GM19043 (cell line): ENCODE data around the gene ANKRD16.
"Not testable (repeated sequence)": the region's sequence is repeated elsewhere in the genome, so short reads cannot be mapped to it uniquely, and the experiment has no call there.

Experiments
- ATAC-seq: cut with Tn5 transposase; IDR thresholded peaks from one replicate; pipeline ENCODE4 v1.9.1; 2021; ENCODE audit warnings: low read depth; ENCODE audit not compliant: unreplicated experiment

The ANKRD16 gene

DNA sequence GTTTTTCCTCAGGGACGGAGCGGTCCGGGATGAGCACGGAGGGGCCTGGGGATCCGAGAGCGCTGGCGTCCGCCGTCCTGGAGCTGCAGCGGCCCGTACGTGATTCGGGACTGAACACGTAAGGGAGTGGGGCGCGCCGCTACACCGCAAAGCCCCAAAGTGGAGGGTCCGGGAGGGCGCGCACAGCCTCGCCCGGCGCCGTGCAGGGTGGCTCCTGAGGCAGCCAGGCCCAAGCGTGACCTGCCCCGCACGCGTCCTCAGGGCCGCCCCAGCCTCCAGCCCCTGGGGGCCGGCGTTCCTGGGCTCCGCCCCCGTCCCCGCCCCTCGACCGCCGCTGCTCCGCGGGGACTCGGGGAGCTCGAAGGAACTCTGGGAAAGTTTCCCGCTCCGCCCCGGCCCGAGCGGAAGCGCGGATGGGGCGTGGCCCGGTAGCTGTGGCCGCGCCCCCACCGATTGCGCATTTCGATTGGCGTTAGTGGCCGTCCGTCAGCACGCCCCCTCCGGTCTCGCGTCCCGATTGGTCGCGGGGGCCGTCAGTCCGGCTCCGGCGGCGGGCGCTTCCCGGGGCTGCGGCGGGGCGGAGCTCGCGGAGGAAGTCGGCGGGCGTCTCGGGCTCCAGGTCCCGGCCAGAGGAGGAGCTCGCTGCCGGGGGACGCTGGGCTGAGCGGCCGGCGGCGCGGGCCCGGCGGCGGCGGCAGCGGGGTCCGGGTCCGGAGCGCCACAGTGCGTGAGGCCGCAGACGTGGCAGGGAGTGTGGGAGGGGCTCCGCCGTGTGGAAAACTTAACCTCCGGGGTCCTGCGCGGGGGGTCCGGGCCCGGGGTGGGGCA lies at the start of gene ANKRD16, which contains the start of gene FBH1:
TSS of gene ANKRD16 (minus strand) at position 270 of the 828 bp plus-strand sequence. CDS start 539 bp downstream, outside the sequence.
TSS of gene FBH1 (plus strand) at position 620 of the 828 bp plus-strand sequence. CDS start at position 723, 103 bp downstream.
- peak; percentile 85 for ATAC-seq

DNA sequence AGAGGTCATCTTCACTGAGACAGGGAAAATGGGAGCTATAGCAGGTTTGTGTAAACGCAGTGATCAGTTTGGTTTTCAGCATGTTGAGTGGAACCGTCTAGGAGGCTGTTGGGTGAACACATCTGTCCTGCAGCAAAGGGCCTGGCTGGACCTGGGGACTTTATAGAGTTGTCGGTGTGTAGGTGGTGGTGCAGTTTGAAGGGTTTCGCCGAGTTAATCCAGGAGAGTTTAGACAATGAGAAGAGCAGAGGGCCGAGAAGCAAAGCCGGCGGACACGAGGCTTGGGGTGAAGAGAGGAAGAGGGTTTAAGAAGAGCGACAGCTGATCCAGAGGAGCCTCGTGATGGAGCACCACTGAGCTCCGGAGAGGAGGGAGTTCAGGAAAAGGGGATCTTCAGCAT lies 48.6 kb upstream of the ANKRD16 start:
- no peak for ATAC-seq

DNA sequence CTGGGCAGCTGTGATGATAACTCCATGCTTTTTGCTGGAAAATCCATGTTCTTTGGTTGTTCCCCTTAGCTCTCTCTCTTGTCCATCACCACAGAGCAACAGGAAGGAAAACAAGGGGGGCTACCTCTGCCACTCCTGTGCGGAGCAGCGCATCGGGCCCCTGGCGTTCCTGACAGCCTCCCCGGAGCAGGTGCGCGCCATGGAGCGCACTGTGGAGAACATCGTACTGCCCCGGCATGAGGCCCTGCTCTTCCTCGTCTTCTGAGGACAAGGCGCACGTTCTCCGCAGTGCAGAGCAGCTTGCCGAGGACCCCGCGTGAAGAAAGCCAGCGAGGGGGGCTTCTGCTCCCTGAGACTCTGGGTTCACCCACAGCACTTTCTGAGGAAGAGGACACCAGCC lies 47.3 kb upstream of the ANKRD16 start:
- ATAC-seq = no peak

DNA sequence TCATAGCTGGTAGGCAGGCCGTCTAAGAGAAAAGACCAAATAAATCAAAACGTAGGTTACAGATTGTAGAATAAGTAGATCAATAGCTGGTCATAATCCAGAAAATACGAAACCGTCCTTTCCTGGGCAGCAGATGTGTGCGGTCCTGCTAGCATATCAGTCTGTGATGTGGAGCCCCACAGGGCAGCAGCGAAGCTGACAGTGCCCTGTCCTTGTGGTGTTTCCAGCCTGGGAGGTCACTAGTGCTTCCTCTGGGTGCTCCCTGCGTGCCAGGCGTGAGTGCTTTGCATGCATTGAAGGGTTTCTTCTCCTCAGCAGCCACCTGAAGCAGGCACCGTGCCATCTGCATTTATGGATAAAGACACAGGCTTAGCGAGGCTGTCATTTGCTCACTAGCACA lies 45.9 kb upstream of the ANKRD16 start:
- ATAC-seq = no peak

DNA sequence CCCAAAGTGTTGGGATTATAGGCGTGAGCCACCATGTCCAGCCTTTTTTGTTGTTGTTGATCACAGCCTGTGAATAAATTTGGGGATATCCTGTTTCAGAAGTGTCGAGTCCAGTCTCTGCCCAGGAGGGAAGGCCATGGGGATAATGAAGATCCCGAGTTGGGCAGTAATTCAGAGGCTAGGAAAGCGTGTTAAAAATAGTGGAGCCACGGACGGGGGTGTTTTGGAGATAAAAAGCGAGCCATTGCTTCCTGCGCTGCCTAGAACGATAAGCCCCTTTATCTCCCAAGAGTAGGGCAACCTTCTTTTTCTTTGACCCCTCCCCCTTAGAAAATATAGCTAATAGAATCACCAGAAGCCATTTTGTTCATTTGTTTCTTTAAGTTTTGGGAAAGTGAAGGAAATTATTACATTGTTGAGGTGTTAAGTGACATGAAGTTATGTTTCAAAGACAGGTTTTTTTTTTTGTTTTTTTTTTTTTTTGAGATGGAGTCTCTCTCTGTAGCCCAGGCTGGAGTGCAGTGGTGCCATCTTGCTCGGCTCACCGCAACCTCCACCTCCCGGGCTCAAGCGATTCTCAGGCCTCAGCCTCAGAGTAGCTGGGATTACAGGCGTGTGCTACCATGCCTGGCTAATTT lies 44.3 kb upstream of the ANKRD16 start:
- no peak for ATAC-seq

DNA sequence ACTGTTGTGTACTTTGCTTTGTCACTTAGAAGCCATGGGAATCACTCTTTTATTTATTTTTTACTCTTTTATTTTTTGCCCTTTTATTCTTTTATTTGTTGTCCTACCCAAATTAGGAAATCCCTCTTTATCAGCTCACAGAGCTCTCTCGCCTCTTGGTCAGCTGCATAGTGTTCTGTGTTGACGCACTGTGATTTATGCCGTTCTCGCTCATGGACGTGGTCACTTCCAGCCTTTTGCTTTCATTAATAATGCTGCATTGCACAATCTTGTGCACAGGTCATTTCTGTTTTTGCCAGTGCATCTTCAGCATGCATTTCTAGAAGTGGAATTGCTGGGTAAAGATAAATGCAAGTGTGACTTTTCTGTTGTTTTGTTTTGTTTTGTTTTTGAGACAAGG lies 42.7 kb upstream of the ANKRD16 start:
- ATAC-seq = no peak

DNA sequence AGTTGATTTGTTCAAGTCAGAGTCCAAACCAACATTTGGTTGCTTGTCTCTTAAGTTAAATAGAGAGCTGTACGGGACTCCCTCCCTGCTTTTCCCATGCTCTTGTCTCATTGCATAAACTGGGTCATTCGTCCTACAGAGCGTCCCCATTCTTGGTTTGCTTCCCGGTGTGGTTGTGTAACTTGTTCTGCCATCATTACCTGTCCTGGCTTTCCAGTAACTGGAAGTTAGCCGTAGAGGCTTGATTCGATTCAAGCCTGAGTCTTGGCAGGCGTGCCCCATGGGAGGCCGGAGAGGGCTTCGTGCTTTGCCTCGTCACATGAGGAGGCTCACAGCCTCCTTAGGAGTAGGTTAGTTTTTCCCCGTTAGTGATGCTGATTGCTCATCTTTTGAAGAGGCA lies 40.6 kb upstream of the ANKRD16 start:
- no peak for ATAC-seq

DNA sequence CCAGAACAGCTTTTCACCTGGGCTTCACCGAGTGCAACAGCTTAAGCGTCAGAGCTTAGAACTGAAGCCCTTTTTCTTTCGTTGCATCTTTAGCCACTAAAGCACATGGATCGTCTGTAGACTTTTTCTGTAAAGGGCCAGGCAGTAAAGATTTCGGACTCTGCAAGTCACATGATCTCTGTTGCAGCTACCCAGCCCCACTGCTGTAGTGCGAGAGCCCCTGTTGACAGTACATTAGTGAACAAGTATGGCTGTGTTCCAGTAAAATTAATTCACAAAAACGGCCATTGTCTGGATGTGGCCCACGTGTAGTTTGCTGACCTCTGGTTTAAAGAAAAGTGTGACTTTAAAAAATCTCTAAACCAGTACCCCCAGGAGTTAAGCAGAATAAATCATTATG lies 39.7 kb upstream of the ANKRD16 start:
- ATAC-seq = no peak

DNA sequence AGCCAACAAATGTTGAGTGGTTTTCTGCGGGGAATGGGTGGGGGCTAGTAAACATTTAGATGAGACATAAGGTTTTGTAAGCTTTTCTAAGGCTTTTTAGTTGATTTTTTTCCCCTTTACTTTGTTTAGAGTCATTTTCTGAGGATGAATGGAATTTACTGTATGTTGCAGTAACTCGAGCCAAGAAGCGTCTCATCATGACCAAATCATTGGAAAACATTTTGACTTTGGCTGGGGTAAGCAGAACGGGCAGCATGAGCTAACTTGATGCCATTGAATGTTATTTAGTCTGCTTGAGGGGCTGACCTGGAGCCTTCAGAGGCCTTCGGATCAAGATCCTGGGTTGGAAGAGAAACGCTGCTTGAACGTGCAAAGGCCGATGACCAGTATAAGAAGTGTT lies 37.6 kb upstream of the ANKRD16 start:
- no peak for ATAC-seq

DNA sequence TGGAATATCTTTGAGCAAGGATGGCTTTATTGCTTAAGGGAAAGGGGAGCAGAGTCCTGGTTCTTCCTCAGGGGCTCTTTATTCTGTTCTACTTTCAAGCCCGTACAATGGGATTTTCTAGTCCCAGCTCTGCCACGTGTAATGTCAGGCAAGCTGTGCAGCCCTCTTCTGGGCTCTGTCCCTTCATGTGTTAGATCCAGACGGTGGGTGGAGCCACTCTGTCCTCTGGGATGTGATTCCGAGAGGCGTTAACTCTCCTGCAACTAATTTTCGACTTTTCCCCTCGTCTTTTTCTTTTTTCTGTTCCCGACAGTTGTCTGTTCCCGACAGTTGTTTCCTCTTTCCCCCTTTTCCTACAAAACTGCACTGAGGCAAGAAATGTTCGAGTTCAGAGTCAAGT lies 35.2 kb upstream of the ANKRD16 start:
- ATAC-seq = no peak

DNA sequence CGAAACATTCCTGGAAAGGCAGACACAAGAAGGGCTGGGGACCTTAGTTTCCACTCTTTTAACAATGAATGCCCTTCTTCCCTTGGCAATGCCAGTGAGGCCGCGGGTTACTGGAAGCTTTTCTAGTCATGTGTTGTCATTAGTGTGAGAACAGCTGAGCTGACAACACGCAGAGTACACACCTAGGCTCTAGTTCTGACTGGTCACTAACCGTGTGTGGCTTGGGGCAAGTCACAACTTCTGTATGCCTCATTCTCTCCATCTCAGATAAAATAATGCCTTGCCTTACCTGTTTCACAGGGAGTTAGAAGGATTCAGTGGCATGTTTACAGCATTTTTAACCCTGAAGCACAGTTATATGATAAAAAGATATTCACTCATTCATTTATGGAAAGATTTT lies 32.1 kb upstream of the ANKRD16 start:
- no peak for ATAC-seq

DNA sequence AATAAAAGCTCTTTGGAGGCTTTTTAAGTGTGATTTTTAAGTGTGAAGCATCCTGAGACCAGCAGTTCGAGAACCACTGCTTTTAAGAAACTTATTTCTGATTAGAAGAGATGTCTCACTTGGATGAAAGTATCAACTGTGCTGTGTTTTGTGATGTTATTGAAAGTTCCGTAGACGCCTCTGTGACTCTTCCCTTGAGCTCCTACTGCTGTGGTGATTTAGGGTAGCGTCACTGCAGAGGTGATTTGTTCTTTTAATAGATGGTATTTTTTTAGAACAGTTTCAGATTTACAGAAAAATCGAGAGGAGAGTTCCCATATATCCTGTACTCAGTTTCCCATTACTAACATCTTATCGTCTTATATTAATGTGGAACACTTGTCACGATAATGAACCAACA lies 29.9 kb upstream of the ANKRD16 start:
- ATAC-seq = no peak

DNA sequence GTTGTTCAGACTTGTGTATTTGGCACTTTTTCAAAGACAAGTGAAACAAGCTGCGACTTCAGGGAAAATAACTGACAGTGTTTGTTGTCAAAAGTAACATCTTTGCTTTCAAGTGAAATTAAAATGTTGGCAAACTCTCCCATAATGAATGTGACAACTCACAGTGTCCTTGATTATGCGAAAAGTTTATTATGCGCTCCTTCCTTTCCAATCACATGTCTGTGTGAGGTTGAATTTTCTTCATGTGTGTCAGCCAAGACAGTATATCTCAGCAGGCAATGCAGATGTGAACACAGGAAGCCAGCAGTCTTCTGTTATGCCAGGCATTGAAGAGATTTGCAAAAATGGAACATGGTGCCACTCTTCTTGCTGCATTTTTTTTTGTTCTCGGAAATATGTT lies 29.1 kb upstream of the ANKRD16 start:
- ATAC-seq = no peak

DNA sequence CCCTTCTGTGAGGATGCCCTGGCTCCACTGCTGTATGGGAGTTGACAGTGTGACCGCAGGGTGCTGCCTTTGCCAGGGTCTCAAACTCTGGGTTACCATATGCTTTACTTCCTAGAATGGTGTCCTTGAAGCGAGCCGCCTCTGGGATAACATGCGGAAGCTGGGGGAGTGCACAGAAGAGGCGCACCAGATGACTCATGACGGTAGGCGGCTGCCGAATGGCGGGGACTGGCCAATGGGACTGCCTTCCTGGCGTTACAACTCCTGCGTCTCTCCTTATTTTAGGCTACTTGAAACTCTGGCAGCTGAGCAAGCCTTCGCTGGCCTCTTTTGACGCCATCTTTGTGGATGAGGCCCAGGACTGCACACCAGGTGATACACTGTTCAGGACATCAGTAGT lies 27.6 kb upstream of the ANKRD16 start:
- ATAC-seq = no peak

DNA sequence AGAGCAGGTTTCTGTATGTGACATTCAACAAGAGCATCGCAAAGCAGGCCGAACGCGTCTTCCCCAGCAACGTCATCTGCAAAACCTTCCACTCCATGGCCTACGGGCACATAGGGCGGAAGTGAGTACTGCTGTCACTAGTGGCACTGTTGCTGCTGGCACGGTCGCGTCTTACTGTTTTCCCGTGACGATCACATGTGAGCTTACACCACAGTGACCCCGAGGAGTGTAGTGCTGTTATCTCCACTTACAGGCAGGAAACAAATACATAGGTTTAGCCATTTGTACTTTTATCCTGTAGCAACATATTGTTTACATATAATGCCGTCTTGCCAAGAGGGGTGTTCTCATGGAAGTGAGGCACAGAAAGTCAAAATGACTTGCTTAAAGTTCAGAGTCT lies 25.8 kb upstream of the ANKRD16 start:
- no peak for ATAC-seq

DNA sequence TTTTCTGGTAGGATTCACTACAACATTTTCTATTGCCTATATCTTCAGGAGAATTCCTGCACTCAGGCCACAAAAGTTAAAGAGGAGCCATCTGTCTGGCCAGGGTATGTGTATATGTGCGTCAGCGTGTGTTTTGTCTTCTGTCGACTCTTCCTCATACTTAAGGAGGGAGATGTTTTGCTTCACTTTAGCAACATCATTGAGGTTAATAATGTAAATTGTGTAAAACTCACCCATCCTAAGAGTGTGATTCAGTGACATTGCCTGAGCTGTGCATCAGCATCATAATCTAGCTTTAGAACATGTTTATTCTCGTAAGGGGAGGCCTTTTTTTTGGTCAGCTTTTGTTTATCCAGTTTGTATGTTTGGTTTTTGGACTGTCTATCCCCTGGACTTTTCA lies 24.0 kb upstream of the ANKRD16 start:
- no peak for ATAC-seq

DNA sequence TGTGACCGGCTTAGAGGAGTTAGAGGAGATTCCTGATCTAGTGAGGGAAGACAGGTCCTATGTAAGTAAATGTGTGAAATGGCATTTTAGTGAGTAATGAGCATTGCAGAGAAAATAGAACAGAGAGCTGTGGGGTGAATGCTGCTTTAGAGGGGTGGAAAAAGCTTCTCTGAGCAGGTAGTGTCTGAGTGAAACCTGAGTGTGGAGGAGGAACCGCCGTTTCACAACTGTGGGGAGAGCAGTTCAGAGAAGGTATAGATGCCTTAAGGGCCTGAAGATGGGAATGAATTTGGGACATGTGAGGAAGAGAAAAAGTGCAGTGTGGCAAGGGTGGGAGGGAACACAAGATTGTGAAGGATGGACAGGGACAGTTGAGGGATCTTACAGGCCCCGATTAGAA lies 22.0 kb upstream of the ANKRD16 start:
- ATAC-seq = no peak

DNA sequence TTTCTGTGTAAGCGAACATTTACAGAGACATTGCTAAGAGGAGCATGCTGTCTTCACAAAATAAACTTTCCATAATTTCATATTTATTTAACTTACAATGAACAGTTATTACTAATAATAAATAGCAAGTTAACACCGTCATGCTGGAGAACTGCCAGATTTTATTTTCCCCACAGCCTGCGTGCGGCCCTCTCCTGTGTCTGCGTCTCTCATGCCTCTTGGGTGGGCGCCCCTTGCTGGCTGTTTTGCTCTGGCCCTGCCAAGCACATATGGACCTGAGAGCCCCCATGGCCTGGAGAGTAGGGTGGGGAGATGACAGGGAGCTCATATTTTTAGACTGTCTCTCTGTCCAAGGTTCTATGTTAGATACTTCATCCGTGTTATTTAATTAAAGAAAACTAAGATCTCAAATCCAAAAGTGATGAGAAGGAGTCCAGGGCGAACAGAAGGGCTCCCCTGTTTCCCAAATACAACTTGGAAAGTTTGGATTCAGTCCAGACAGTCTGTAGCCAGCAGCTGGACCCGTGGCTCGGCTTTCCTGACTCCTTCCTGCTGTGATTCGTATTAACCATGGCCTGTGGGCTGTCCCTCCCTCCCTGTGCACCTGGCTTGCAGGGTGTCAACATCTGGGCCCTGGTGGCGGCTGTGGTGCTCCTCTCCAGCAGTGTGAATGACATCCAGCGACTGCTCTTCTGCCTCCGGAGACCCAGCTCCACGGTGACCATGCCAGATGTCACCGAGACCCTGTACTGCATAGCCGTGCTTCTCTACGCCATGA lies 20.8 kb upstream of the ANKRD16 start:
- ATAC-seq = no peak

DNA sequence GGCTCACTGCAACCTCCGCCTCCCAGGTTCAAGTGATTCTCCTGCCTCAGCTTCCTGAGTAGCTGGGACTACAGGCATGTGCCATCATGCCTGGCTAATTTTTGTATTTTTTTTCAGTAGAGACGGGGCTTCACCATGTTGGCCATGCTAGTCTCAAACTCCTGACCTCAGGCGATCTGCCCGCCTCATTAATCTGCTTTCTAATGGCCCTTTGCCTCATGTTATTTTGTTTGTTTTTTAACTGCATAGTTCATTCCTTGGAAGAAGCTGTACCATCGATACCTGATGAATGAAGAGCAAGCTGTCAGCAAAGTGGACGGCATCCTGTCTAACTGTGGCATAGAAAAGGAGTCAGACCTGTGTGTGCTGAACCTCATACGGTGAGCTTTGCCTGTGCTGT lies 19.0 kb upstream of the ANKRD16 start:
- not testable (repeated sequence) for ATAC-seq

DNA sequence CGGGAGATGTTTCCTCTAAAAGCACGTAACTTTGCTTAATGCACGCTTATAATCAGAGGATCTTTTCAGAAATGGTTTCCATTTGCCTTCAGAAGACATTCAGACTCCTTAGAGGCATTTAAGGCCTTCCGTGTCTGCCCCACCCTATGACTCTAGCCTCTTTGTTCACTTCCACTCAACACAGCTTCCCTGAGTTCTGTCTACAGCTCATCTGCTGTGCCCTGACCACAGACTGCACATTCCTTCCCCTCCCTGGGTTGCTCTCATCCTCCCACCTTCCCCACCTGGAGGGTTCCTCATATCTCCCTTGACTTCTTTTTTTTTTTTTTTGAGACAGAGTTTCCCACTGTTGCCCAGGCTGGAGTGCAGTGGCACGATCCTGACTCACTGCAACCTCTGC lies 17.0 kb upstream of the ANKRD16 start:
- ATAC-seq = no peak

DNA sequence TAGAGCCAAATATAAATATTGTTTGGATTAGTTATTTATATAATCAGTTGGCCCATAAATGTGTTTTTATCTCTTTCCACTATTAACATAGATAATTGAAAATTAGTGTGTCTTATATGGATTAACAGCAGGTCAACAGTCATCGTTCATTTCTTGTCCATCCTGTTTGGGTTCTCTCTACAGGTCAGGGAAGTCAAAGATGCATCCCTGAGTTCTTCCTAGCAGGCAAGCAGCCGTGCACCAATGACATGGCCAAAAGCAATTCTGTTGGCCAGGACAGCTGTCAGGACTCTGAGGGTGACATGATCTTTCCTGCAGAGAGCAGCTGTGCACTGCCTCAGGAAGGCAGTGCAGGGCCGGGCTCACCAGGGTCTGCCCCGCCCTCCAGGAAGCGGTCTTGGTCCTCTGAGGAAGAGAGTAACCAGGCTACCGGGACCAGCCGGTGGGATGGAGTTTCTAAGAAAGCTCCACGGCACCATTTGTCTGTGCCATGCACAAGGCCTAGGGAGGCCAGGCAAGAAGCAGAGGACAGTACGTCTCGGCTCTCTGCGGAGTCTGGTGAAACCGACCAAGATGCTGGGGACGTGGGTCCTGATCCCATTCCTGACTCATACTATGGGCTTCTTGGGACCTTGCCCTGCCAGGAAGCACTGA lies 16.3 kb upstream of the ANKRD16 start:
- no peak for ATAC-seq
